CD4-positive, alpha-beta T cell (primary cell): Measurements from ENCODE around the gene PACSIN2. TPM values are rescaled to one million over a fixed set of nuclear protein-coding genes. Genes with fewer than 3 reads are reported as not detected.

Experiments used
- ATAC-seq: fragments of 200-7000 bp; cut with Tn5 transposase; one replicate; pipeline ENCODE4 v1.10.0; 2022; ENCODE audit warnings: mild to moderate bottlenecking; ENCODE audit not compliant: poor library complexity
- CTCF ChIA-PET: fragments of 350-600 bp; sonication (Branson Sonifier 250); formaldehyde crosslinking; loops from one replicate; lab custom pipeline; 2021; ENCODE audit warnings: antibody characterized with exemption, inconsistent platforms; lab: Charles Lee
- POLR2A ChIA-PET: fragments of 350-600 bp; sonication (Branson Sonifier 250); formaldehyde crosslinking; loops from one replicate; lab custom pipeline; 2021; ENCODE audit warnings: antibody characterized with exemption, inconsistent platforms; lab: Charles Lee
- DNase-seq, 14 experiments: peaks; one replicate each; pipeline ENCODE4 v3.0.0-alpha.2; 2013 to 2020; ENCODE audit warnings: mixed read lengths in 2 of 14
- H3K27ac ChIP-seq, 2 donors: one replicate each; pipeline versions ENCODE4 v1.5.1 to v1.7.0; 2013; ENCODE audit warnings: low read length in 2 of 2, low read depth in 1 of 2, mild to moderate bottlenecking in 1 of 2
- H3K27me3 ChIP-seq, 2 experiments: 1 replicate in 1 of 2; 2 replicates in 1 of 2; pipeline versions ENCODE4 v1.6.1 to v1.7.0; 2013; ENCODE audit warnings: low read length in 2 of 2, control low read depth in 1 of 2, mild to moderate bottlenecking in 1 of 2, moderate library complexity in 1 of 2; ENCODE audit not compliant: insufficient read depth in 2 of 2, control insufficient read depth in 1 of 2
- H3K36me3 ChIP-seq: one replicate; pipeline ENCODE4 v1.6.1; 2013; ENCODE audit warnings: low read length, control low read depth; ENCODE audit not compliant: insufficient read depth
- H3K4me1 ChIP-seq: one replicate; pipeline ENCODE4 v1.6.1; 2013; ENCODE audit warnings: low read length, control low read depth; ENCODE audit not compliant: insufficient read depth
- H3K4me3 ChIP-seq: one replicate; pipeline ENCODE4 v1.5.1; 2013; ENCODE audit warnings: mild to moderate bottlenecking, low read length, moderate library complexity
- H3K9me3 ChIP-seq, 2 experiments: 1 replicate in 1 of 2; 2 replicates in 1 of 2; pipeline versions ENCODE4 v1.6.1 to v1.7.0; 2013; ENCODE audit warnings: low read length in 2 of 2, mild to moderate bottlenecking in 2 of 2, control low read depth in 1 of 2, moderate library complexity in 1 of 2; ENCODE audit not compliant: control insufficient read depth in 1 of 2, insufficient read depth in 1 of 2
- H3K27ac Mint-ChIP-seq: one replicate; pipeline ENCODE4 v1.8.0; 2020; ENCODE audit warnings: mixed read lengths
- H3K27me3 Mint-ChIP-seq: one replicate; pipeline ENCODE4 v1.8.0; 2021; ENCODE audit warnings: mixed read lengths
- H3K36me3 Mint-ChIP-seq: one replicate; pipeline ENCODE4 v1.8.0; 2021; ENCODE audit warnings: low read depth, mixed read lengths
- H3K4me1 Mint-ChIP-seq: one replicate; pipeline ENCODE4 v1.8.0; 2021; ENCODE audit warnings: low read depth, mixed read lengths
- H3K4me3 Mint-ChIP-seq: one replicate; pipeline ENCODE4 v1.8.0; 2020; ENCODE audit warnings: mild to moderate bottlenecking, mixed read lengths
- H3K9me3 Mint-ChIP-seq: one replicate; pipeline ENCODE4 v1.8.0; 2020; ENCODE audit warnings: mixed read lengths
- intact Hi-C, 2 experiments: fragments of 100-400 bp; cut with DNase I in 1 of 2; cut with micrococcal nuclease in 1 of 2; formaldehyde crosslinking; loops; one replicate each; pipeline versions ENCODE4 v1.15.1 to v1.9.0; 2023 to 2025; cut with DNase I, micrococcal nuclease
- total RNA-seq, 174 experiments: library from RNA in 2 of 174; stranded (reverse) in 2 of 174; gene quantifications; one replicate each; pipeline ENCODE4 v1.2.3 and lab custom pipeline; 2021 to 2026
- TF ChIP-seq, protein P1 (sequence below): fragments of 200-600 bp; IDR thresholded peaks from one replicate; pipeline ENCODE4 v1.8.0; 2022; ENCODE audit warnings: antibody characterized with exemption, mild to moderate bottlenecking

PACSIN2 gene
- total RNA-seq, 2 experiments from 2014 or later: 23.3 to 25.5 TPM

DNA sequence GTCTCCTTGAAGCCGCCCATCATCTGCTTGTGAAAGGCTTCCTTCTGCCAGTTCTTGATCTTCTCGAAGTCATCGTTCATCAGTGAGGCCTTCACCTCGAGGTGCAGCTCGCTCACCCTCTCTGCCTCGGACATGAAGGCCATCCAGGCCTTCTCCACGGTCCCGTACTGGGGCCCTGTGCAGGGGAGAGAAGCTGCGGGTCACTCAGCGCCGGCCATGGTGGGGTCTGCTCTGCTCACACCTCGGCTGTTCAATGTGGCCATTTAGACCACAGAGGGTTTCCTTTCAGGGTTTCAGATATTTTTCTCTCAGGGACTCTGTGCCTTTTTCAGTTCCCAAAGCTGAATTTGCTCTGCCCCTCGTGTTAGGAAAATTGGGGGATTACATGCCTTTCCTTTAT, 123.9 kb downstream of the PACSIN2 start:
- POLR2A ChIA-PET: no interaction called here
- intact Hi-C loops: no loop called here
- no peaks in the 10 kb centered on the region for H3K27me3 ChIP-seq
- no peak for ATAC-seq
- Mint-ChIP-seq H3K27ac (no peak overlapping the region), H3K4me3 (no peak overlapping the region), H3K9me3 (no peaks in the 10 kb centered on the region), H3K27me3 (no peaks in the 10 kb centered on the region), H3K36me3 (peaks cover 52% of the 10 kb centered on the region), H3K4me1 (peaks cover 35% of the 10 kb centered on the region)
- no peak overlapping the region for H3K27ac ChIP-seq
- no peaks in the 10 kb centered on the region for H3K9me3 ChIP-seq
- DNase-seq: no peak
- H3K36me3 ChIP-seq: peaks cover 39% of the 10 kb centered on the region
- TF ChIP-seq, protein P1, sequence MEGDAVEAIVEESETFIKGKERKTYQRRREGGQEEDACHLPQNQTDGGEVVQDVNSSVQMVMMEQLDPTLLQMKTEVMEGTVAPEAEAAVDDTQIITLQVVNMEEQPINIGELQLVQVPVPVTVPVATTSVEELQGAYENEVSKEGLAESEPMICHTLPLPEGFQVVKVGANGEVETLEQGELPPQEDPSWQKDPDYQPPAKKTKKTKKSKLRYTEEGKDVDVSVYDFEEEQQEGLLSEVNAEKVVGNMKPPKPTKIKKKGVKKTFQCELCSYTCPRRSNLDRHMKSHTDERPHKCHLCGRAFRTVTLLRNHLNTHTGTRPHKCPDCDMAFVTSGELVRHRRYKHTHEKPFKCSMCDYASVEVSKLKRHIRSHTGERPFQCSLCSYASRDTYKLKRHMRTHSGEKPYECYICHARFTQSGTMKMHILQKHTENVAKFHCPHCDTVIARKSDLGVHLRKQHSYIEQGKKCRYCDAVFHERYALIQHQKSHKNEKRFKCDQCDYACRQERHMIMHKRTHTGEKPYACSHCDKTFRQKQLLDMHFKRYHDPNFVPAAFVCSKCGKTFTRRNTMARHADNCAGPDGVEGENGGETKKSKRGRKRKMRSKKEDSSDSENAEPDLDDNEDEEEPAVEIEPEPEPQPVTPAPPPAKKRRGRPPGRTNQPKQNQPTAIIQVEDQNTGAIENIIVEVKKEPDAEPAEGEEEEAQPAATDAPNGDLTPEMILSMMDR: no peak
- peaks cover 47% of the 10 kb centered on the region for H3K4me1 ChIP-seq
- CTCF ChIA-PET: interaction anchor here (1.2 kb wide), 1 partner anchor 143 kb away, joined by 3 read pairs; no protein-coding TSS in a partner anchor
- H3K4me3 ChIP-seq: no peak overlapping the region

DNA sequence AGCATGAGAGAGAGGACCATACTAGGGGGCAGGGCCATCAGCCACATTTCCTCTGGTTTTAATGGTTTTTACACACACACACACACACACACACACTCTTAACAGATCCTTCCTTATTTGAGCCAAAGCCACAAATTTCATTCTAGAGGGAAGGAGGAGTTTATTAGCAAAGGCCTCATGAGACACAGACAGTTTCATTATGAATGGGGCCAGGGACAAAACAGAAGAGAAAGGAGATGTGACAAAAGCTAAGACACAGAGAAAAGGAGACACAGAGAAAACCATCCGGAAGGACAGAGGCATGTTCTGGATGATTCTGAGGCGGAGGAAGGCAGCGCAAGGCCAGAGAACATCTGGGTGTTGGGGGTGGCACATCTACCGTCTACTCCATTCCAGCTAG, 125.6 kb downstream of the PACSIN2 start:
- TF ChIP-seq, protein P1: no peak
- H3K4me3 ChIP-seq: no peak overlapping the region
- intact Hi-C loops: no loop called here
- no peaks in the 10 kb centered on the region for H3K27me3 ChIP-seq
- CTCF ChIA-PET: no interaction called here
- H3K36me3 ChIP-seq: peaks cover 53% of the 10 kb centered on the region
- no peak overlapping the region for H3K4me3 Mint-ChIP-seq
- H3K9me3 ChIP-seq: no peaks in the 10 kb centered on the region
- peaks cover 30% of the 10 kb centered on the region for H3K4me1 ChIP-seq
- H3K36me3 Mint-ChIP-seq: peaks cover 69% of the 10 kb centered on the region
- H3K27me3 Mint-ChIP-seq: no peaks in the 10 kb centered on the region
- no peak overlapping the region for H3K27ac ChIP-seq
- DNase-seq (peak in 3 of 14 experiments; percentile 37 to 53 (median 41)), ATAC-seq (no peak)
- H3K4me1 Mint-ChIP-seq: peaks cover 18% of the 10 kb centered on the region
- POLR2A ChIA-PET: no interaction called here
- no peaks in the 10 kb centered on the region for H3K9me3 Mint-ChIP-seq
- no peak overlapping the region for H3K27ac Mint-ChIP-seq

DNA sequence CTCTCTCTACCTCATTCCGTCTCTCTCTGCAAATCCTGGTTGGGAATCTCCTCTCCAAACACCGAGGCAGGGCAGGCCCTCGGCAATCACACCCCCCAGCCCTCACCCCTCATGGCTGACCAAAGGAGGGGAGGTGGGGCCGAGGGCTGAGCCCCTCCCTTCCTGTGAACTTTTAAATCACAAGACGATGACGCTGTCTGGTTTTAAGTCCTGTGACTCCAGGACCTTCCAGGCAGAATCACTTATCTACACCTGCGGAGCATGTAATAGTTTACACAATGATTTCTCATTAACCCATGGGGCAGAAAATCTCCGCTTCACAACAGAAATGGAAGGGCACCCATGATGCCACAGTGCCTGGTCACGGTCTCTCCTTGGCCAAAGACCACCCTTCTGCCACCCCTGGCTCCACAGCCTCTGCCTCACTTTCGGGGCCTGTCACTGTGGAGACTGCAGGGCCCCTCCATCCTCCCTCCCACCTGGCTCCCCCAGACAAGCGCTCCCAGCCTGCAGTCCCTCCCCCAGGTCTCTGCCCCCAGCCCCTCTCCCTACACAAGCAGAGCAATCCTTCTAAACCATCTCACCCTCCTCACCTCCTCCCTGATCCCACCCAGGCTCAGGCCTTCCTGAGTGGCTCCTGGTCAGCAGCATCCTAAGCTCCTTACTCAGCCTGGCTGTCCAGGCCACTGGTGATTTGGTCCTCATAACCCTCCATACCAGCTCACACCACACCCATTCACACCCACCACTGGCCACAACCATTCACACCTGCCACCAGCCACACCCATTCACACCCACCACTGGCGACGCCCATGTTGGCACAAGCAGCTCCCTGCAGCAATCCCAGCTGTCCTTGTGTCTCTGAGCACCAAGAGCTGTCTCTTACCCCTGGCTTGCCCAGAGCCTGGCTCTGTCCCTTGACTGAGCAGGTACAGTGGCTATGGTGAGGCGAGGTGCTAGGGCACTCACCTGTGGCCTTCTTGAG, 127.1 kb downstream of the PACSIN2 start:
- peaks cover 72% of the 10 kb centered on the region for H3K36me3 Mint-ChIP-seq
- intact Hi-C loops: no loop called here
- no peaks in the 10 kb centered on the region for H3K9me3 Mint-ChIP-seq
- H3K4me3 ChIP-seq: no peak overlapping the region
- no peaks in the 10 kb centered on the region for H3K27me3 ChIP-seq
- ATAC-seq: no peak
- H3K27ac ChIP-seq: no peak overlapping the region
- TF ChIP-seq, protein P1: no peak
- H3K4me3 Mint-ChIP-seq: no peak overlapping the region
- H3K4me1 Mint-ChIP-seq: peaks cover 9% of the 10 kb centered on the region
- no peak overlapping the region for H3K27ac Mint-ChIP-seq
- DNase-seq: no peak
- POLR2A ChIA-PET: no interaction called here
- peaks cover 66% of the 10 kb centered on the region for H3K36me3 ChIP-seq
- H3K27me3 Mint-ChIP-seq: no peaks in the 10 kb centered on the region
- no peaks in the 10 kb centered on the region for H3K9me3 ChIP-seq
- H3K4me1 ChIP-seq: peaks cover 19% of the 10 kb centered on the region
- CTCF ChIA-PET: no interaction called here
